Cardiac muscle cell (in vitro differentiated cells and primary cell): ENCODE results near the gene PRR15L. TPM values are rescaled to one million over a fixed set of nuclear protein-coding genes. Genes with fewer than 3 reads are reported as not detected.
"Not testable (repeated sequence)": the region's sequence is repeated elsewhere in the genome, so short reads cannot be mapped to it uniquely, and the experiment has no call there.

ENCODE experiments used
- DNase-seq, 2 donors: peaks; one replicate each; pipeline versions ENCODE4 v3.0.0 to v3.0.0-alpha.2; 2010 to 2017; ENCODE audit warnings: low read depth in 1 of 2, low spot score in 1 of 2
- H3K27ac ChIP-seq: fragments of 200-600 bp; sonication (generic); 2 replicates; pipeline ENCODE4 v1.5.1; 2016
- H3K27me3 ChIP-seq: fragments of 200-600 bp; sonication (generic); 2 replicates; pipeline ENCODE4 v1.6.0; 2016; ENCODE audit warnings: control low read depth
- H3K36me3 ChIP-seq: fragments of 200-600 bp; sonication (generic); 2 replicates; pipeline ENCODE4 v1.5.1; 2016; ENCODE audit warnings: control low read depth
- H3K4me1 ChIP-seq: fragments of 200-600 bp; sonication (generic); 2 replicates; pipeline ENCODE4 v1.8.1; 2017; ENCODE audit warnings: low read depth, mild to moderate bottlenecking, mixed run types
- H3K4me3 ChIP-seq: fragments of 200-600 bp; sonication (generic); 2 replicates; pipeline ENCODE4 v1.5.1; 2016; ENCODE audit warnings: mild to moderate bottlenecking
- H3K9me3 ChIP-seq: fragments of 200-600 bp; sonication (generic); 2 replicates; pipeline ENCODE4 v1.5.1; 2017; ENCODE audit warnings: low read depth, mild to moderate bottlenecking, control low read depth
- CTCF ChIP-seq: IDR thresholded peaks from 2 replicates; pipeline ENCODE4 v1.5.1; 2012; ENCODE audit warnings: low read depth, mild to moderate bottlenecking, low read length
- polyA plus RNA-seq: library from polyadenylated mRNA; unstranded; fragments of >200 nt; fragmentation: Nextera tagmentation; extraction: Ambion mirVana; gene quantifications from 2 replicates; pipeline ENCODE4 v1.2.1, GENCODE V29; 2016
- total RNA-seq: library from RNA; depleted of rRNA; stranded (reverse); fragments of >200 nt; gene quantifications from 2 replicates; pipeline ENCODE4 v1.2.3, GENCODE V29; 2016

The PRR15L gene
- total and polyA plus RNA-seq, 2 experiments from 2014 or later: not detected

GRCh38 chr17:47927821-47928400, 29.8 kb downstream of the PRR15L start:
- TF ChIP-seq CTCF: no peak
- H3K9me3 ChIP-seq: no peaks in the 10 kb centered on the region
- H3K4me1 ChIP-seq: no peaks in the 10 kb centered on the region
- H3K36me3 ChIP-seq: peaks cover 25% of the 10 kb centered on the region
- no peak for DNase-seq
- no peak overlapping the region for H3K4me3 ChIP-seq
- H3K27me3 ChIP-seq: no peaks in the 10 kb centered on the region
- H3K27ac ChIP-seq: no peak overlapping the region

- no peak for TF ChIP-seq CTCF
- no peak overlapping the region for H3K27ac ChIP-seq
- H3K9me3 ChIP-seq: no peaks in the 10 kb centered on the region
- no peaks in the 10 kb centered on the region for H3K4me1 ChIP-seq
- no peaks in the 10 kb centered on the region for H3K27me3 ChIP-seq
- no peak for DNase-seq
- H3K36me3 ChIP-seq: peaks cover 25% of the 10 kb centered on the region
- H3K4me3 ChIP-seq: no peak overlapping the region
Observed at GRCh38 chr17:47925678-47925988, 32.0 kb downstream of the PRR15L start.

GRCh38 chr17:47924785-47925677, 32.7 kb downstream of the PRR15L start:
- no peak for DNase-seq
- peaks cover 25% of the 10 kb centered on the region for H3K36me3 ChIP-seq
- TF ChIP-seq CTCF: no peak
- H3K4me3 ChIP-seq: no peak overlapping the region
- H3K27ac ChIP-seq: no peak overlapping the region
- H3K9me3 ChIP-seq: no peaks in the 10 kb centered on the region
- no peaks in the 10 kb centered on the region for H3K27me3 ChIP-seq
- no peaks in the 10 kb centered on the region for H3K4me1 ChIP-seq

- not testable (repeated sequence) for H3K4me3 ChIP-seq, DNase-seq, H3K27ac ChIP-seq, H3K9me3 ChIP-seq, H3K27me3 ChIP-seq, H3K4me1 ChIP-seq
- H3K36me3 ChIP-seq: peaks cover 17% of the 10 kb centered on the region
Observed at GRCh38 chr17:47919889-47920288, 37.8 kb downstream of the PRR15L start.

- Histone ChIP-seq H3K27me3 (no peaks in the 10 kb centered on the region), H3K36me3 (peaks cover 10% of the 10 kb centered on the region), H3K4me3 (no peak overlapping the region), H3K4me1 (peaks cover 3% of the 10 kb centered on the region), H3K27ac (no peak overlapping the region), H3K9me3 (no peaks in the 10 kb centered on the region)
- no peak for DNase-seq
- no peak for TF ChIP-seq CTCF
Observed at GRCh38 chr17:47918991-47919390, 38.7 kb downstream of the PRR15L start.

- Histone ChIP-seq H3K4me3 (no peak overlapping the region), H3K9me3 (no peaks in the 10 kb centered on the region), H3K36me3 (peaks cover 10% of the 10 kb centered on the region), H3K4me1 (peaks cover 3% of the 10 kb centered on the region), H3K27ac (no peak overlapping the region), H3K27me3 (no peaks in the 10 kb centered on the region)
- DNase-seq: no peak
- TF ChIP-seq CTCF: no peak
Observed at GRCh38 chr17:47918006-47918405, 39.7 kb downstream of the PRR15L start.
